ENCODE data around the gene TDRD7. TPM values are rescaled to one million over a fixed set of nuclear protein-coding genes. Genes with fewer than 3 reads are reported as not detected.

Gene TDRD7
- total and polyA plus RNA-seq, 2 of the 8 experiments (the other 6 are each of a cell fraction or from before 2014, with no cell fraction given): 1.2 to 2.3 TPM

DNA sequence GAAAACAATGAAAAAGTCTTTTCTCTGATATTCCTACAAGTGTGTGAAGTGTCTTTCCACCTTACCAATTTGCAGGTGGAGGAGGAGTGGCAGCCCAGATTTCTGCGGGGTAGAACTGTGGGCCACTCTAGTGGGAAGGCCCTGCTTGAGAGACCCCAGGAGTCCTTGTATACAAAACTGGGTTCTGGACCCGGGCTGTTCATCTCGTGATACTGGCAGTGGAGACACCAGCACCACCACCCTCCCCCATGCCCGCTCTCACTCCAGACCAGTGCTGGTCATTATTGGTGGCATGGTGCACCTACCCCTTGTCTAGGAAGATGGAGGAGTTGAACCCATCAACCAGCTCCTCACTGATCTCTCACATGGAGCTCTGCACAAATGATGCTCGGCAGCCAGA, 16.2 kb upstream of the TDRD7 start:
- H3K36me3 ChIP-seq (ENCODE audit: control insufficient read depth in 2 of 4, insufficient read depth in 4 of 4, low read length in 3 of 4): no peaks in the 10 kb centered on the region
- no peak overlapping the region for H3K14ac ChIP-seq (ENCODE audit: insufficient read length)
- DNase-seq (ENCODE audit: low read depth in 1 of 2, low spot score in 2 of 2) (no peak), FAIRE-seq (no peak)
- H2BK5ac ChIP-seq (ENCODE audit: low read depth, low read length): no peak overlapping the region
- no peak overlapping the region for H3K4ac ChIP-seq (replicated peaks; ENCODE audit: insufficient read length, low read depth, low read length)
- H3K9ac ChIP-seq (replicated peaks in 1 of 4; ENCODE audit: extremely low read depth in 1 of 4, low read depth in 3 of 4, low read length in 3 of 4): no peak overlapping the region
- no peak overlapping the region for H2BK12ac ChIP-seq (ENCODE audit: low read depth, low read length)
- no peaks in the 10 kb centered on the region for H3K79me2 ChIP-seq (ENCODE audit: control insufficient read depth in 1 of 2, insufficient read depth in 2 of 2, low read length in 2 of 2)
- no peak overlapping the region for H2BK15ac ChIP-seq (ENCODE audit: low read length)
- no peak overlapping the region for H3K18ac ChIP-seq (ENCODE audit: extremely low read depth, low read length)
- H3K56ac ChIP-seq (replicated peaks; ENCODE audit: insufficient read length, low read depth, low read length): no peak overlapping the region
- H3K27me3 ChIP-seq (replicated peaks in 1 of 4; ENCODE audit: control insufficient read depth in 3 of 4, extremely low read depth in 1 of 4, insufficient read depth in 3 of 4, low read length in 3 of 4): no peaks in the 10 kb centered on the region; a peak in 1 of 7 replicates
- H2BK20ac ChIP-seq (ENCODE audit: low read length): no peak overlapping the region
- no peaks in the 10 kb centered on the region for H4K20me1 ChIP-seq (replicated peaks in 1 of 2; ENCODE audit: control insufficient read depth in 1 of 2, insufficient read depth in 2 of 2, low read length in 2 of 2)
- H2BK120ac ChIP-seq (replicated peaks; ENCODE audit: low read depth, low read length): no peak overlapping the region
- no peak overlapping the region for H4K8ac ChIP-seq (ENCODE audit: extremely low read depth, insufficient read depth, low read length)
- H4K91ac ChIP-seq (replicated peaks; ENCODE audit: insufficient read length, low read length): no peak overlapping the region
- 92% methylated on average over 5 of the region's 5 CpGs; no CpG with 5 or more reads in 1 of the 2 experiments for WGBS, 2 experiments (ENCODE audit: extremely low coverage in 1 of 2, insufficient coverage in 1 of 2, insufficient read length in 1 of 2, insufficient replicate concordance in 2 of 2, low coverage in 1 of 2, low lambda C conversion rate in 2 of 2, missing lambda C conversion rate in 1 of 2)
- no peak overlapping the region for H3K4me3 ChIP-seq (ENCODE audit: extremely low read depth in 1 of 4, insufficient read depth in 2 of 4, low read depth in 3 of 4, low read length in 4 of 4)
- H3K4me1 ChIP-seq (replicated peaks in 1 of 4; ENCODE audit: control insufficient read depth in 3 of 4, insufficient read depth in 4 of 4, low read length in 3 of 4): peaks cover 0 to 5% (median 0%) of the 10 kb centered on the region in 4 experiments; a peak in 1 of 7 replicates
- H3K27ac ChIP-seq (ENCODE audit: low read depth, low read length): no peak overlapping the region
- H3K23ac ChIP-seq (ENCODE audit: insufficient read length): no peak overlapping the region
- no peak overlapping the region for H2AFZ ChIP-seq (ENCODE audit: low read length)
- H3K79me1 ChIP-seq (ENCODE audit: low read depth, low read length): no peaks in the 10 kb centered on the region
- no peak overlapping the region for H3K4me2 ChIP-seq (ENCODE audit: insufficient read depth in 1 of 2, low read depth in 2 of 2, low read length in 2 of 2)
- TF ChIP-seq JUND (IDR thresholded peaks at IDR 0.05; ENCODE audit: low read length): no peak
- TF ChIP-seq HDAC2 (IDR thresholded peaks at IDR 0.05; ENCODE audit: borderline replicate concordance in 1 of 2, low read depth in 2 of 2, low read length in 2 of 2): no peak
- H3K23me2 ChIP-seq (ENCODE audit: low read depth, low read length): no peaks in the 10 kb centered on the region
- H3K9me3 ChIP-seq (ENCODE audit: insufficient read depth in 2 of 2, low read depth in 1 of 2, low read length in 1 of 2): peaks cover 0 to 2% of the 10 kb centered on the region in 2 experiments; a peak in 1 of 4 replicates
- CTCF ChIA-PET (ENCODE audit: partially characterized antibody): interaction anchor here (2.9 to 10.9 kb wide), 2 partner anchors 11 kb away, joined by 13 to 140 read pairs; no protein-coding TSS in a partner anchor
- POLR2A ChIA-PET (ENCODE audit: partially characterized antibody): interaction anchor here (1.3 kb wide), 1 partner anchor 9 kb away, joined by 4 read pairs; no protein-coding TSS in a partner anchor
- no peak overlapping the region for H2AK5ac ChIP-seq (ENCODE audit: low read depth, low read length)
- no peak overlapping the region for H4K5ac ChIP-seq (ENCODE audit: insufficient read length, low read depth, low read length)

Measured in H1 (cell line).